HG03064 (cell line): ENCODE results near the gene KLHL36.
"Not testable (repeated sequence)": the region's sequence is repeated elsewhere in the genome, so short reads cannot be mapped to it uniquely, and the experiment has no call there.

Source experiments
- ATAC-seq: cut with Tn5 transposase; IDR thresholded peaks from one replicate; pipeline ENCODE4 v1.9.1; 2021; ENCODE audit warnings: low read depth; ENCODE audit not compliant: unreplicated experiment

KLHL36 gene

DNA sequence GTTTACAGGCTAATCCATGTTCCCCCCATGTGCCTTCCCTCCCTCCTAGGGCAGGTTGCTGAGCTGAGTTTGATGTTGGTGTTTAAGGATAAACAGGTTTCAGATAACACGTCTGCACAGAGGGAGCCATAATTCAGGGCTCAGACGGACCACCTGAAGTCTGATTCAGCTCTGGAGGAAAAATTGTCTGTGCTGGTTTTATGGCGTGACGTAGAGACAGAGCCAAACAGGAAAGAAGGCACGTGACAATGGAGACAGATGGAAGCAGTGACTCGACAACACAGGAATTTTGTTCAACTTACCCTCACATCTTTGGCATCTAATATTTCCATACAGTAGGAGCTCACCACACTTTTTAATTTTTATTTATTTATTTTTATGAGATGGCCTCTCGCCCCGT, 40.8 kb downstream of the KLHL36 start:
- ATAC-seq, result no peak

DNA sequence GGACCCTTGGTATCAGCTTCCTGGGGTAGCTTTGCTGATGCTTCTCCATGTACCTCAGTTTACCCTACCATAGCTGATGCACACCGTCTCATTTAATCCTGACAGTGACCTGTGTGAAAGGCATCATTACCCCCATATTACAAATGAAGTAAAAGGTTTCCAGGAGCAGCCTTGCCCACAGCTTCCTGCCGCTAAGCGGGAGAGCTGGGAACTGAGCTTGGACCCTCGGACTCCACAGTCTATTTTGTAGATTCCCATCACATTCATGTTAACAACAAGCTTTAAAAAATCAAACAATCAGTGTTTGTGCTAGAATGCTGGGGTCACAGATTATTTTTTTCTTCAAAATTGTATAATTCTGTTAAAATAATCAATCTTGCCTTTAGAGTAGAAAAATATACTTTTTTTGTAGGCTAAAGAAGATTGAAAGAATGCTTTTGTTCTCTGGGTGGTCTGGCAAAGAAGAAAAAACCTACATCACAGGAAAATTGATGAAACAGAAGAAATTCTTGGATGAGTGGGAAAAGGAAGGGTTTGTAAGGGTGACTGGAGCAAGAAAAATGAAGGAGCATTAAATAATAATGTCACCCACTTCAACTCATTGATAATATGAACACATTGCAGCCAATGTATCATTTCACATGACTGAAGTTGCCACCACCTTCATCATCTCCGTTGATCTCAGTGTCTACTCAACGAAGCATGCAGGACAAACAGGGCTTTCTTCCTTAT, 41.9 kb downstream of the KLHL36 start:
- ATAC-seq, result no peak

DNA sequence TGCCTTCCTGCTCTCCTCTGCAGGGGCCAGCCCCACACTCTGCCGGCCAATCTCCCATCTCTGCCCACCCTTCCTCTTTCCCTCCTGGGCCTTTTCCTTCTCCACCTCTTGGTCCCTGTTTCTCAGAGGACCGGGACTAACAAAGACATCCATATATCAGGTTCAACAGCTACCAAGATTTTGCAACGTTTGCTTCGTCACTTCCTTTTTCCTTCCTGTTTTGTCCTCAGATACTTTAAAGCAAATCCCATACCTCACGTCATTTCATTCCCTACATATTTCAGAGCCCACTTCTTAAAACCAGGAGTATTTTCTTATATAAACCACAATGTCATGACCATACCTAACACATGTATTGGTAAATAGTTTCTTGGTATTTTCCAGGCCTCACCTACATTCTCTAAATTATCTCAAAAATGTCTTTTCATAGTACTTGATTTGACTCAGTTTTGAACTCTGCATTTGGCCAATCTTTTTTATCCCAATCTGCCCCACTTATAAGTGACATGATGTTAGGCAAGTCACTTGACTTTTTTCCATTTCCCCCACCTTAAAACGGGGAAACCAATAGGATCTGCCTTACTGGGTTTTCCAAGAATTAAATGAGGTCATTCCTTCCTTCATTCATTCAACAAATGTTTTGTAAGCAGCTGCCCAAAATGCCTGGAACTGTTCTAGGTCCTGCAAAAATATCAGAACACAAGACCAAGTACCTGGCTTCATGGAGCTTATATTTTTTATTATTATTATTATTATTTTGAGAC, 44.3 kb downstream of the KLHL36 start:
- no peak for ATAC-seq

DNA sequence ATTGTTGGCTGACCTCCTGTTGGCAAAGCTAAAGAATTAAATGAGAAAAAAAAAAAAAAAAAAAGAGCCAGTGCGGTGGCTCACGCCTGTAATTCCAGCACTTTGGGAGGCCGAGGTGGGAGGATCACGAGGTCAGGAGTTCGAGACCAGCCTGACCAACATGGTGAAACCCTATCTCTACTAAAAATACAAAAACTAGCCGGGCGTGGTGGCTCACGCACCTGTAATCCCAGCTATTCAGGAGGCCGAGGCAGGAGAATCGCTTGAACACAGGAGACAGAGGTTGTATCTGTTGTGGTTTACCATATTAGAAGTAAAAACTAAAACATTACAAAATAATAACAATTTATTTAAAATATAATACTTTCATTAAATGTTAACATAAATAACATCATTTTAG, 45.6 kb downstream of the KLHL36 start:
- ATAC-seq, result not testable (repeated sequence)

DNA sequence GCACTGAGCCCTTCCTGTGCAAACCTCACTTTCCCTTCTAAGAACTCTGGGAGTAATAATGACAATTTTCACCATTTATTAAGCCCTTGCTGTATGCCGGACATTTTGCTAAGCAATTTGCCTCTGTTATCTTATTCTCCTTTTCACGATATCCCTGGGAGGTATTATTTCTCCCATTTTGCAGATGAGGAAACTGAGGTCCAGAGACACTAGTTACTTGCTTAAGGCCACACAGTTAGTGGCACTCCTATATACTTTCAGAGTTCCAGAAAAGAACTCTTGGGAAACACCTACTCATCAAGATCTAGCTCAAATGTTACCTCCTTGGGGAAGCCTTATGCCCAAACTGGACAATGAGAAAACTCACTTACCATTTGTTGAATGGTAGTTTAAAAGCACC, 46.7 kb downstream of the KLHL36 start:
- no peak for ATAC-seq

- ATAC-seq, result no peak
Measured at GRCh38 chr16:84699147-84699711, 50.9 kb downstream of the KLHL36 start.

DNA sequence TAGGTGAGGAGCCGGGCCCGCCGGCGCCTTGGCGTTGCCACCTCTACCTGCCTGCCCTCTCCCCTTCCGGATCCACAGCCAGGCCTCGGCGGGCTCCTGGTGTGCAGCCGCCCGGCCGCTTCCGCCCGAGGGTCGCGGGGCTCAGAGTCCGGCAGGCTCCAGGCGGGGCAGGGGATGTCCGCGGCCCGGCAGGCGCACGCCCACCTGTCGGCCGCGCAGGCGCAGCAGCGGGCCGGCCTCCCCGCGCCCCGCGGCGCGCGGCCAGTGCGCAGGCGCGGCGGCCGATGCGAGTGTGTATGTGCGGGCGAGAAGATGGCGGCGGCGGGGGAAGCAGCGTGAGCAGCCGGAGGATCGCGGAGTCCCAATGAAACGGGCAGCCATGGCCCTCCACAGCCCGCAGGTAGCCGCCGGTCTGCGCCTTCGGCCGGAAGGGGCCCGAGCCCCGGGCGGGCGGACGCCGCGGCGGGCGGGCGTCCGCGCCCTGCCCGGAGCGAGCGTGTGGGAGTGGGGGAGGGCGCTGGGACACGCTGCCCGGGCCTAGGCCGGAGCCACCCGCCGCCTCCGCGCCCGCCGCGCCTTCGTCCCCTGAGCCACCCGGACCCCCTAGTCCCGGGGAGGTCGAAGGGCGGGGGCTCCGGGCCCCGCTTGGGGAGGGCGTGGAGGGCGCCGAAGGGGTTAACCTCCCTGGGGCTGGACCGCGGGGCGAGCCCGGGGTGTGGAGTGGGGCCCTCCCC, 51.6 kb downstream of the KLHL36 start, which contains the start of gene USP10:
TSS of gene USP10 (plus strand) at position 289 of the 734 bp plus-strand sequence. CDS start at position 380, 91 bp downstream.
- peak; percentile 76 for ATAC-seq

- ATAC-seq, result peak; percentile 33
Measured at GRCh38 chr16:84700446-84701300, 52.4 kb downstream of the KLHL36 start.

DNA sequence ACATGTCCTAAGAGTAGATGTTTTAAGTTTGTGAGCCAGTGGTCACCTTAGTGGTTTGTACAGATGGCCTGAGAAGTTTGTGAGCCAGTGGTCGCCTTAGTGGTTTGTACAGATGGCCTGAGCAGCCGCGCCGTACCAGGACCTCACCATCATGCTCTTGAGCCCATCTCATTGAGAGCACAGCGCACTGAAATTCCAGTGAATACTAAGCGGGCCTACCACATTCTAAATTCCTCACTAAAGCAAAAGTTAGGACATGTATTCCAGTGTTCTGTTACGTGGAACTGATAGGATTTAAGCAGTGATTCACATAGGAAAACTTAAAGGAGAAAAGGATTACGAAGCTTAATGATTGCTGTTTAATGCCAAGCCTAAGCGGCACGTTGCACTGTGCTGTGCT, 55.4 kb downstream of the KLHL36 start:
- no peak for ATAC-seq

- ATAC-seq, result no peak
Measured at GRCh38 chr16:84704253-84704652, 55.9 kb downstream of the KLHL36 start.

DNA sequence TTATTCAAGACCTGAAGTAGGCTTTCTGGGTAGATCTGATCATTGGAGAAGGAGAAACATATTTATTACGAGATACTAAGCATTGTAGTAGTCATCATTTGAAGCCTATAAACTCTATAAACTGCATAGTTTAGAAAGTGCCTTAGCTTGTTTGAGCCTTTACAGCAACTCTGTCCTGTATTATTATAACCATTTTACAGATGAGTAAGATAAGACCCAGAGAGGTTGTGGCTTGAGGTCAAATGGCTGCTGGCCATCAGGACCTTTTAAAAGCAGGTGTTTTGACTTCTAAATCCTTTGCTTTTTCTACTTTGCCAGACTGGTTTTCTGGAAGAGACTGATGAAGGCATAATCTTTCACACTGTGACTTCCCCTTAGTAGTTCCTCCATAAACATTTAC, 58.5 kb downstream of the KLHL36 start:
- no peak for ATAC-seq

DNA sequence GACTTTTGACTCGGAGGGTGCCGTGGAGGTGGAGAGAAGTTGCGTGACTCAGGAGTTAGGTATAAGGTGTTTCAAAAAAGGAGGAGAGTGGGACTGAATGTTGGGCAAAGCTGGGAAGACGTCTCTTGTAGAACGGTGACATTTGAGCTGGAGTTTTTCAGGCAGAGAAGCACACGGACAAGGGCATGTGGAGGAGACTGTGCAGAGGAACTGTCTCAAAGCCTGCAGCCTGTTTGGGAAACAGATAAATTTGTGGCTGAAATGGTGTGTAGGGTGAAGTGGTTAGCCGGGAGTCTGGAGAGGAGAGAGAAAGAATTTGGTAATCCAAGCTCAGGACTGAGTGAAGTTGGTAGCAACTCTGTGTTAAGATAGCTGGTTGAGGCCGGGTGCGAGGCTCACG, 61.3 kb downstream of the KLHL36 start:
- ATAC-seq, result no peak

DNA sequence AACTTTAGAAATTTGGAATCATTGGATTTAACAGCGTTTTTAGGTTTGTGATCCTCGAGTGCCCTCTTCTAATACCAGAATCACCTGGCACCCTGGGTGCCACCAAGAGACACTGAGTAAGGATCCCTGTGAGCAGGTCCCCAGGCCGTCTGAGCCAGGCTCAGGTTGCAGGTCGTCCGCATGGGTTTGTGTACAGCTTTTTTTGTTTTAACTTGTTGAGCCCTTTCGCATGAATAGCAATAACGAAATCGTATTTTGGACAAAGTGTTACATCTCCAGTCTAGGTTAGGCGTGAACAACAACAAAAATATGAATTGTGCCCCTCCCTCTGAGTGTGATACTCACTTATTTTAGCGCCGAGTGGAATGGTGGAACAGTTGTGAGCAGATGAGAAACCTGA, 62.4 kb downstream of the KLHL36 start:
- no peak for ATAC-seq
